HFFc6 (cell line): ENCODE measurements around the gene CIDEA. TPM values are rescaled to one million over a fixed set of nuclear protein-coding genes. Genes with fewer than 3 reads are reported as not detected.

Source experiments
- DNase-seq: peaks from one replicate; pipeline ENCODE4 v3.0.0-alpha.2; 2018
- H3K27ac Mint-ChIP-seq: 2 replicates; pipeline ENCODE4 v1.8.0; 2020; ENCODE audit warnings: mild to moderate bottlenecking, mixed read lengths
- H3K27me3 Mint-ChIP-seq: 2 replicates; pipeline ENCODE4 v1.8.0; 2021; ENCODE audit warnings: mild to moderate bottlenecking, moderate library complexity, mixed read lengths; ENCODE audit not compliant: insufficient read depth
- H3K36me3 Mint-ChIP-seq: 2 replicates; pipeline ENCODE4 v1.8.0; 2021; ENCODE audit warnings: low read depth, mixed read lengths
- H3K4me1 Mint-ChIP-seq: 2 replicates; pipeline ENCODE4 v1.8.0; 2020; ENCODE audit warnings: low read depth, mixed read lengths
- H3K4me3 Mint-ChIP-seq: 2 replicates; pipeline ENCODE4 v1.8.0; 2020; ENCODE audit warnings: mild to moderate bottlenecking, moderate library complexity, mixed read lengths
- H3K9me3 Mint-ChIP-seq: 2 replicates; pipeline ENCODE4 v1.8.0; 2020; ENCODE audit warnings: mild to moderate bottlenecking, mixed read lengths
- CTCF ChIP-seq: fragments of 200-600 bp; sonication (generic); IDR thresholded peaks from 2 replicates; pipeline ENCODE4 v1.5.0; 2021; ENCODE audit warnings: antibody characterized with exemption, mild to moderate bottlenecking
- total RNA-seq, 6 experiments: library from RNA; stranded (reverse); fragmentation: NEBNext Ultra II Directional; extraction: Animal tissue kit (Norgen Biotek cat#: 25700); gene quantifications; 2 replicates in 1 of 6; 3 replicates in 5 of 6; pipeline ENCODE4 v1.2.3, GENCODE V29; 2021

Gene CIDEA
- total RNA-seq, 6 experiments from 2014 or later, result not detected

GRCh38 chr18:12257996-12258718 lies 4.0 kb downstream of the CIDEA start:
- H3K27ac Mint-ChIP-seq, result no peak overlapping the region

GRCh38 chr18:12258719-12259705 lies 4.9 kb downstream of the CIDEA start:
- no peaks in the 10 kb centered on the region for H3K9me3 Mint-ChIP-seq
- no peak overlapping the region for H3K27ac Mint-ChIP-seq
- H3K36me3 Mint-ChIP-seq, result no peaks in the 10 kb centered on the region
- no peak for DNase-seq
- no peak for TF ChIP-seq CTCF
- H3K4me3 Mint-ChIP-seq, result no peak overlapping the region
- peaks cover 28% of the 10 kb centered on the region for H3K27me3 Mint-ChIP-seq
- peaks cover 16% of the 10 kb centered on the region for H3K4me1 Mint-ChIP-seq

More at GRCh38 chr18:12257996-12258718, 4.0 kb downstream of the CIDEA start:
- no peaks in the 10 kb centered on the region for H3K36me3 Mint-ChIP-seq
- no peak for TF ChIP-seq CTCF
- peaks cover 16% of the 10 kb centered on the region for H3K4me1 Mint-ChIP-seq
- DNase-seq, result no peak
- no peak overlapping the region for H3K4me3 Mint-ChIP-seq
- H3K27me3 Mint-ChIP-seq, result peaks cover 32% of the 10 kb centered on the region
- no peaks in the 10 kb centered on the region for H3K9me3 Mint-ChIP-seq

GRCh38 chr18:12262748-12263147 lies 8.6 kb downstream of the CIDEA start:
- no peak for DNase-seq
- Mint-ChIP-seq H3K27me3 (peaks cover 46% of the 10 kb centered on the region), H3K27ac (no peak overlapping the region), H3K4me3 (no peak overlapping the region), H3K4me1 (no peaks in the 10 kb centered on the region), H3K9me3 (no peaks in the 10 kb centered on the region), H3K36me3 (no peaks in the 10 kb centered on the region)
- TF ChIP-seq CTCF, result no peak

- no peak for DNase-seq
- peaks cover 40% of the 10 kb centered on the region for H3K27me3 Mint-ChIP-seq
- H3K36me3 Mint-ChIP-seq, result no peaks in the 10 kb centered on the region
- no peak overlapping the region for H3K27ac Mint-ChIP-seq
- H3K4me3 Mint-ChIP-seq, result no peak overlapping the region
- TF ChIP-seq CTCF, result no peak
- H3K9me3 Mint-ChIP-seq, result no peaks in the 10 kb centered on the region
- no peaks in the 10 kb centered on the region for H3K4me1 Mint-ChIP-seq
These were observed 10.7 kb downstream of the CIDEA start for GRCh38 chr18:12264864-12265263.

- peak overlapping the region; percentile 83 for H3K27ac Mint-ChIP-seq
These were observed 17.4 kb downstream of the CIDEA start for GRCh38 chr18:12271376-12272235.

More at GRCh38 chr18:12271376-12272235, 17.4 kb downstream of the CIDEA start:
- H3K4me1 Mint-ChIP-seq, result no peaks in the 10 kb centered on the region
- TF ChIP-seq CTCF, result peak; percentile 88
- H3K4me3 Mint-ChIP-seq, result peak overlapping the region; percentile 87
- H3K9me3 Mint-ChIP-seq, result no peaks in the 10 kb centered on the region
- H3K27me3 Mint-ChIP-seq, result peaks cover 11% of the 10 kb centered on the region
- no peaks in the 10 kb centered on the region for H3K36me3 Mint-ChIP-seq
- DNase-seq, result peak; percentile 75
